Gastrocnemius medialis (tissue), 4 donors: Measurements from ENCODE around the gene PGM1.

Experiments used
- POLR2A ChIP-seq, 2 donors: fragments of 450-650 bp; IDR thresholded peaks; one replicate each; pipeline ENCODE4 v1.6.1; 2017; ENCODE audit warnings: antibody characterized with exemption in 2 of 2, mild to moderate bottlenecking in 2 of 2, moderate library complexity in 2 of 2
- TF ChIP-seq, protein P1 (sequence below), 5 experiments: fragments of 450-650 bp in 3 of 5; fragments of 200-600 bp in 2 of 5; sonication (generic) in 2 of 5; IDR thresholded peaks in 4 of 5; conservative IDR thresholded peaks in 1 of 5; 1 replicate in 4 of 5; 2 replicates in 1 of 5; pipeline ENCODE4 v1.5.1; 2016 to 2019; ENCODE audit warnings: antibody characterized with exemption in 5 of 5, mild to moderate bottlenecking in 3 of 5, moderate library complexity in 3 of 5

GRCh38 chr1:63595435-63595834, 2.2 kb downstream of the PGM1 start:
- TF ChIP-seq, protein P1, sequence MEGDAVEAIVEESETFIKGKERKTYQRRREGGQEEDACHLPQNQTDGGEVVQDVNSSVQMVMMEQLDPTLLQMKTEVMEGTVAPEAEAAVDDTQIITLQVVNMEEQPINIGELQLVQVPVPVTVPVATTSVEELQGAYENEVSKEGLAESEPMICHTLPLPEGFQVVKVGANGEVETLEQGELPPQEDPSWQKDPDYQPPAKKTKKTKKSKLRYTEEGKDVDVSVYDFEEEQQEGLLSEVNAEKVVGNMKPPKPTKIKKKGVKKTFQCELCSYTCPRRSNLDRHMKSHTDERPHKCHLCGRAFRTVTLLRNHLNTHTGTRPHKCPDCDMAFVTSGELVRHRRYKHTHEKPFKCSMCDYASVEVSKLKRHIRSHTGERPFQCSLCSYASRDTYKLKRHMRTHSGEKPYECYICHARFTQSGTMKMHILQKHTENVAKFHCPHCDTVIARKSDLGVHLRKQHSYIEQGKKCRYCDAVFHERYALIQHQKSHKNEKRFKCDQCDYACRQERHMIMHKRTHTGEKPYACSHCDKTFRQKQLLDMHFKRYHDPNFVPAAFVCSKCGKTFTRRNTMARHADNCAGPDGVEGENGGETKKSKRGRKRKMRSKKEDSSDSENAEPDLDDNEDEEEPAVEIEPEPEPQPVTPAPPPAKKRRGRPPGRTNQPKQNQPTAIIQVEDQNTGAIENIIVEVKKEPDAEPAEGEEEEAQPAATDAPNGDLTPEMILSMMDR (IDR thresholded peaks at IDR 0.05 in 4 of 5, conservative IDR thresholded peaks at IDR 0.05 in 1 of 5): no peak
- no peak for TF ChIP-seq POLR2A (IDR thresholded peaks at IDR 0.05)
